SK-N-SH treated with all-trans-retinoic acid at 6 μM for 48 hours (cell line): Measurements from ENCODE around the gene TIPARP.

Source experiments
- ATAC-seq: fragments of 200-7000 bp; cut with Tn5 transposase; 3 replicates; pipeline ENCODE4 v1.9.1; 2020; ENCODE audit warnings: mild to moderate bottlenecking, moderate library complexity
- ARNTL ChIP-seq: fragments of 450-650 bp; formaldehyde crosslinking; IDR thresholded peaks from 2 replicates; pipeline ENCODE4 v1.5.0; 2020; ENCODE audit warnings: low read depth, mild to moderate bottlenecking, moderate library complexity, borderline replicate concordance
- BACH2 ChIP-seq: fragments of 250-450 bp; sonication (Bioruptor Pico); IDR thresholded peaks from 2 replicates; pipeline ENCODE4 v1.9.0; 2021; ENCODE audit warnings: mild to moderate bottlenecking, borderline replicate concordance
- CREB5 ChIP-seq: fragments of 250-450 bp; sonication (Bioruptor Pico); IDR thresholded peaks from 2 replicates; pipeline ENCODE4 v1.5.1; 2020; ENCODE audit warnings: low read depth, mild to moderate bottlenecking, moderate library complexity
- CSDC2 ChIP-seq: fragments of 250-450 bp; sonication (Bioruptor Pico); IDR thresholded peaks from 2 replicates; pipeline ENCODE4 v1.5.0; 2020; ENCODE audit warnings: mild to moderate bottlenecking, moderate library complexity
- ESRRG ChIP-seq: fragments of 250-450 bp; sonication (Bioruptor Pico); IDR thresholded peaks from 2 replicates; pipeline ENCODE4 v1.6.1; 2021; ENCODE audit warnings: mild to moderate bottlenecking
- GLIS3 ChIP-seq: fragments of 250-450 bp; sonication (Bioruptor Pico); IDR thresholded peaks from 2 replicates; pipeline ENCODE4 v1.5.0; 2020; ENCODE audit warnings: mild to moderate bottlenecking, moderate library complexity
- ISL1 ChIP-seq: fragments of 250-450 bp; sonication (Bioruptor Pico); IDR thresholded peaks from 2 replicates; pipeline ENCODE4 v2.1.2; 2022; ENCODE audit warnings: mild to moderate bottlenecking, moderate library complexity
- OSR1 ChIP-seq: fragments of 250-450 bp; sonication (Bioruptor Pico); IDR thresholded peaks from 2 replicates; pipeline ENCODE4 v1.8.0; 2022; ENCODE audit warnings: moderate library complexity, mild to moderate bottlenecking, inconsistent platforms
- PATZ1 ChIP-seq: fragments of 250-450 bp; sonication (Bioruptor Pico); IDR thresholded peaks from 2 replicates; pipeline ENCODE4 v1.8.0; 2020; ENCODE audit warnings: mild to moderate bottlenecking, moderate library complexity, borderline replicate concordance
- POU6F1 ChIP-seq: fragments of 250-450 bp; sonication (Bioruptor Pico); IDR thresholded peaks from 2 replicates; pipeline ENCODE4 v1.8.0; 2021; ENCODE audit warnings: low read depth, mild to moderate bottlenecking, moderate library complexity, borderline replicate concordance
- PPARA ChIP-seq: fragments of 250-450 bp; sonication (Bioruptor Pico); IDR thresholded peaks from 2 replicates; pipeline ENCODE4 v1.5.0; 2020; ENCODE audit warnings: mild to moderate bottlenecking, borderline replicate concordance
- SNAI2 ChIP-seq: fragments of 250-450 bp; sonication (Bioruptor Pico); IDR thresholded peaks from 2 replicates; pipeline ENCODE4 v1.5.0; 2020; ENCODE audit warnings: mild to moderate bottlenecking, moderate library complexity
- TCF4 ChIP-seq: fragments of 250-450 bp; sonication (Bioruptor Pico); IDR thresholded peaks from 2 replicates; pipeline ENCODE4 v1.8.0; 2021; ENCODE audit warnings: mild to moderate bottlenecking, moderate library complexity, borderline replicate concordance
- TOX ChIP-seq: fragments of 250-450 bp; sonication (Bioruptor Pico); IDR thresholded peaks from 2 replicates; pipeline ENCODE4 v1.8.0; 2021; ENCODE audit warnings: mild to moderate bottlenecking, moderate library complexity, borderline replicate concordance
- ZC3H10 ChIP-seq: fragments of 250-450 bp; sonication (Bioruptor Pico); IDR thresholded peaks from 2 replicates; pipeline ENCODE4 v1.5.1; 2021; ENCODE audit warnings: mild to moderate bottlenecking, moderate library complexity
- ZFP3 ChIP-seq: fragments of 250-450 bp; sonication (Bioruptor Pico); IDR thresholded peaks from 2 replicates; pipeline ENCODE4 v1.5.0; 2020; ENCODE audit warnings: mild to moderate bottlenecking, moderate library complexity
- ZFP30 ChIP-seq: fragments of 450-650 bp; formaldehyde crosslinking; IDR thresholded peaks from 2 replicates; pipeline ENCODE4 v1.5.0; 2022; ENCODE audit warnings: mild to moderate bottlenecking, moderate library complexity
- ZNF565 ChIP-seq: fragments of 450-650 bp; formaldehyde crosslinking; conservative IDR thresholded peaks from 2 replicates; pipeline ENCODE4 v1.5.0; 2020; ENCODE audit warnings: low read depth, mild to moderate bottlenecking, moderate library complexity
- ZNF70 ChIP-seq: fragments of 450-650 bp; formaldehyde crosslinking; IDR thresholded peaks from 2 replicates; pipeline ENCODE4 v1.5.0; 2020; ENCODE audit warnings: mild to moderate bottlenecking, moderate library complexity
- ZNF8 ChIP-seq: fragments of 450-650 bp; formaldehyde crosslinking; IDR thresholded peaks from 2 replicates; pipeline ENCODE4 v1.5.0; 2020; ENCODE audit warnings: mild to moderate bottlenecking, moderate library complexity

TIPARP gene

GRCh38 chr3:156693166-156693565, 18.8 kb downstream of the TIPARP start (continued):
- TF ChIP-seq POU6F1 = no peak
- no peak for TF ChIP-seq SNAI2 (CRISPR knock-in tag)
- no peak for TF ChIP-seq ZC3H10 (CRISPR knock-in tag)
- no peak for TF ChIP-seq OSR1 (CRISPR knock-in tag)
- no peak for TF ChIP-seq ZNF565
- TF ChIP-seq TOX = no peak
- no peak for TF ChIP-seq ZNF70 (CRISPR knock-in tag)
- no peak for TF ChIP-seq CSDC2 (CRISPR knock-in tag)
- no peak for TF ChIP-seq PPARA

GRCh38 chr3:156694536-156694935, 20.1 kb downstream of the TIPARP start:
- TF ChIP-seq PATZ1 (0 out of 2 replicates have a peak, but pooled peaks have one; percentile 38), OSR1 (CRISPR knock-in tag) (no peak), TOX (peak; percentile 27; the same call in 1 of the 2 replicates), ISL1 (peak; percentile 76)
- peak; percentile 11; the same call in 1 of the 3 replicates for ATAC-seq

GRCh38 chr3:156702367-156702766, 28.0 kb downstream of the TIPARP start:
- no peak for TF ChIP-seq ARNTL (CRISPR knock-in tag)
- no peak for TF ChIP-seq PPARA
- no peak for TF ChIP-seq ZFP30 (CRISPR knock-in tag)
- TF ChIP-seq ZNF70 (CRISPR knock-in tag) = no peak
- TF ChIP-seq SNAI2 (CRISPR knock-in tag) = no peak
- TF ChIP-seq CREB5 (CRISPR knock-in tag) = no peak
- no peak for TF ChIP-seq GLIS3
- TF ChIP-seq CSDC2 (CRISPR knock-in tag) = no peak
- TF ChIP-seq BACH2 (CRISPR knock-in tag) = no peak
- ATAC-seq = no peak

GRCh38 chr3:156704370-156705036, 30.1 kb downstream of the TIPARP start:
- no peak for TF ChIP-seq ARNTL (CRISPR knock-in tag)
- no peak for TF ChIP-seq BACH2 (CRISPR knock-in tag)
- no peak for TF ChIP-seq TOX
- no peak for ATAC-seq

GRCh38 chr3:156705761-156706616, 31.6 kb downstream of the TIPARP start:
- no peak for ATAC-seq
- TF ChIP-seq PATZ1 (no peak), ARNTL (CRISPR knock-in tag) (no peak), CREB5 (CRISPR knock-in tag) (no peak), ESRRG (CRISPR knock-in tag) (no peak), ZC3H10 (CRISPR knock-in tag) (no peak), PPARA (no peak), OSR1 (CRISPR knock-in tag) (no peak), POU6F1 (no peak), BACH2 (CRISPR knock-in tag) (no peak), SNAI2 (CRISPR knock-in tag) (no peak), ZNF565 (no peak), TCF4 (CRISPR knock-in tag) (no peak), ZNF70 (CRISPR knock-in tag) (no peak), TOX (no peak), ZNF8 (CRISPR knock-in tag) (no peak), ZFP3 (CRISPR knock-in tag) (no peak)
